GM19035 (cell line): Measurements from ENCODE around the gene GRPR.
A peak's percentile ranks its signal among the peaks of the same experiment; 100 is the strongest.
"Not testable (repeated sequence)": the region's sequence is repeated elsewhere in the genome, so short reads cannot be mapped to it uniquely, and the experiment has no call there.

Experiments used
- ATAC-seq: cut with Tn5 transposase; IDR thresholded peaks from one replicate; pipeline ENCODE4 v1.9.1; 2021; ENCODE audit not compliant: unreplicated experiment

GRPR gene

DNA sequence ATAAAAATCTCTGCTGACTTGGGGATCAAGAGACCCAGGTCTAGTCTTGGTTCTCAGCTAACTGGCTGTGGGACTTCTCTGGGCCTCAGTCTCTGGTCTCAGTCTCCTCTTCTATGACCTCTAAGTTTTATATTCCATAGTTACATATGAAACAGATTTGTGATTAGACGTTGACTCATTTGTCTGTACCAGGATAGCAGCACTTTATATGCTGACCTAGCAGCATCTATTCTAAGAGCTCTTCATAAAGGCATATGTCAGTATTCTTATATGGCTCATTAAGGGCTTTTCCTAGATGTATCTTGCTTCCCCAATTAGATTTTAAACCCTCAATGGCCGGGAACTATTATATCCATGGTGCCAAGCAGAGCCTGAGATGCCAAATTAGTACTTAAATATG lies 12.7 kb downstream of the GRPR start:
- ATAC-seq: no peak

DNA sequence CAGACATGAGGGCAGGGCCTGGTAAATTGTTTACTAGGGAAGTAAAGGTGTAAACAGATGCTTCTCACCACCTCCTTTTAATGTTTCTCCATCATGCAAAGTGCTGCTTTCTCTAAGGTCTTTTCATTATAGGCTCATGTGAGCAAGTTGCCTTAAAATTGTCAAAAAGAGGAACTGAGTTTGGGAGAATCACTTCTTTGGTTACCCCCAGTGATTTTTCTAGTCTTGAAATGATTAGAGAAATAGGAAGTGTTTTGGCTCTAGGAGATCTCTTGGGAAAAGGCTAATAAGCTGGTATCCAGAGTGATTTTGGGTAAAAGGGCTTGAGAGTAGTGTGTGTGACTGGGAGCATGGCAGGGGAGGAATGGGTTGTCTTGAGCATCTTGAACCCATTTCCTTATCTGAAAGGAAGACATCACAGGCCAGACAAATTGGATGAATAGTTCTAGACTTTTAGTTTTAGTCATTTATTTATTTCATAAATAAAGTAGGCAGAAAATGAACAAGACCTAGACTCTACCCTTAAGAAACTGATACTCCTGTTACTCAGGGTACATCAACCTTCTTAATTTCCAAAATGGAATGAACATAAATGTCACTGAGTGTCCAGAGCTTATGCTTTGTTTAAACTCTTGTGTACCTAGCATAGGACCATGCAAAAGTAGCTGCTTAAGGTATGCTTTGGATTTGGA lies 14.2 kb downstream of the GRPR start:
- ATAC-seq: peak; percentile 71

DNA sequence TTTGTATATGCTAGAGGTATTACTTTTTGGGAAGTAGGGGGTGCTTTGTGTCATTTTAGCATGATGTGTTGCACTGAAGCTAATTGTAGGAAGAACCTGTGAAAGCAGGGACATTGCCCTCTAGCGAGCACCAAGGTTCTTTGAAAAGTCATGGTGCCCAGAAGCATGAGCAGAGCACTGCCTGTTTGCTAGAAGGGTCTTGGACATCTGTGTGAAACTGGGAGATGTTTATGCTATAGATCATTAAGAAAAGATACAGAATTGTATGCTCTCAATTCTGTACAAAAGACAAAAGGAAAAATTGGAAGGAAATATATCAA lies 14.7 kb downstream of the GRPR start:
- ATAC-seq: peak; percentile 47

DNA sequence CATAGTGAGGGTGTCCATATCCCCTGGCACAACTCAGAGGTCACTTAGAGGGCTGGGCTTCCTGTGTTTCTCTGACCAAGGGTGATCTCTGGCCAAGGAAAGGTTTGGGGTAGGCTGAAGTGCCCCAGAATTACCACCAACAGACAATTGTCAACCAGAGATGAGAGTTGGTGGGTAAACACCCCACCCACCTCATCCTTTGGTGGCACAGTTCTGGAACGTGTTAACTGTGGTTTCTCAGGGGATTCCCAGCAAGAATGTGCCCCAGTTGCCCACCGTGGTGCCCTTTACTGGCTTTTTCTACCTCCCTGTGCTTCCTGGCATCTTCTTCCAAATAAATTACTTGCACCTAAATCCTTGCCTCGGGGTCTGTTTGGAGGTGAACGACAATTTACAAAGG lies 17.1 kb downstream of the GRPR start:
- no peak for ATAC-seq

DNA sequence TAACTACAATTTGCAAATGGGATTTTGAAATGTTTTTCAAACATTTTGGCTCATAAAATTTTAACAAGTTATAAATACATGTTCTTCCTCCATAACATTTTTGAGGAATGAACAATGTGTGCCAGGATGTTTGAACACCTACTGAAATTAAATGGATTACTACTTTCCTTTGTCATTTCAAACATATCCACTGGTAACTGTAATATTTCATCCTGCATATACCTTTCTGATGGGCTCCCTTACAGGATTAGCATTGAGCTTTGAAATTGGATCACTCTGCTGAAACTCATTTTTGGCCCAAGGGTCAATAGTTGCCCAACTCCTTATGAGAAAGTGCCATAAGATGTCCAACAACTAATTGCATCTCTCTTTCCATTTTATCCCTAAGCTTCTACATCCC lies 17.6 kb downstream of the GRPR start:
- ATAC-seq: no peak

DNA sequence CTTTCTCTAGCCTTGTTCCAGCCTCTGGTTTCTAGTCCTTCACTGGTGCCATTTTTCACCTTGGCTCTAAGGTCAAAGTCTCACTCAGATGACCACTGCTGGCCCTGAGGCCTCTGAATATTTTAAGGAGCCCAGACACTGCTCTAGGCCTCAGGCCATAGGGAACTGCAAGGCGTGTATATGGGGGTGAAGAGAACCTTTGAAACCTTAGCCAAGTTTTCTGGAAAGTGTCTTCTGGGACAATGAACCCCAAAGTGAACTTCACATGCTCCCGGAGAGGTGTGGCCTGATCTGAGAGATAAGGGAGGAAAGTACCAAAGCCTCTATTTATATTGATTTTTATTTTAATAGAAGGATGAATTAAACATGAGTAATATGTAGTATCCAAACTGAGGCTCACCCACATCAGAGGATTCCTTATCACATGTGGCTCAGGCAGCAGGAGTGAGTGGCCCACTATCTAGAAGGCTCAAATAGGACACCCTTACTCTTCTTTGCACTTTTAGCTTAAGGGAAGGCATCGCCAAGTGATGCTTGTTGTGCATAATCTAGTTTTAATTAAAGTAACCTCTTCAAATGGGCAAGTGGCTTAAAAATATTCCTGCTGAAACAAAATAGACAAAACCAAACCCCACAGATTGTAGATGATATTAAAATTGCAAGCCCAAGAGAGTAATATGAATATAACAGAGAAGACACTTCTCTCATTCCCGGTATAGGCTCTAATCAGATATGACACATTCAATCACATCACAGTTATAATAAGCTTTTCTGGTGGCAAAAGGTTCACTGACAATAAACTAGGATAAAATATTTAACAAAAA lies 18.3 kb downstream of the GRPR start:
- ATAC-seq: no peak

DNA sequence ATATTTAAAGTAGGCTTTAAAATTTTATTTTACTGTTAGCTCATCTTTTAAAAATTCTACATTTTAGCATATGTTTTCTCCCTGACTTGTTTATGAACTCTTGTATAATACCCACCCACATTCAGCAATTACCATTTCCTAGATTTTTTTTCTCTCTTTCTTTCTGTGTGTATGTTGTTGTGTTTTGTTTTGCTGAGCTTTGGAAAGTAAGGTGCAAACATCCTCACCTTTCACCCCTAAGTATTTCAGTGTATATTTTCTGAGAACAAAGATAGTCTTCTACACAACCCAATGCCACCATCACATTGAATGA lies 18.8 kb downstream of the GRPR start:
- ATAC-seq: no peak

DNA sequence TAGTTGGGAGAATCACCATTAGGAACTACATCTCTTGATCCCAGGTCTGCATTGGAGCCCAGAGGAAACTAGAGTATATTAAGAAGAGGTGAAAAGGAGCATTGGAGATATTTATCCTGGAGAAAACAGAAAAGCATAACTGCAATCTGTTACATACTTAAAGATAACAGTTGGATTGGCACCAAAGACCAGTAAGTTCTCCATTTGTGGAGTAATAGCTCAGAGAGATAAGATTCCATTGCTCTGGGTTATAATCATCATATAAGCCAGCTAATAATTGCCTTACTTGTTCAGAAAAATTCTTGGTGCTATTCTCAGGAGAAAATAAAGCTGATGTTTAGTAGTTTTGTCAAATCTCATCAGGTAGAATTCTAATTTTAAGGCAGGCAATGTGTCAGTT lies 20.6 kb downstream of the GRPR start:
- no peak for ATAC-seq

DNA sequence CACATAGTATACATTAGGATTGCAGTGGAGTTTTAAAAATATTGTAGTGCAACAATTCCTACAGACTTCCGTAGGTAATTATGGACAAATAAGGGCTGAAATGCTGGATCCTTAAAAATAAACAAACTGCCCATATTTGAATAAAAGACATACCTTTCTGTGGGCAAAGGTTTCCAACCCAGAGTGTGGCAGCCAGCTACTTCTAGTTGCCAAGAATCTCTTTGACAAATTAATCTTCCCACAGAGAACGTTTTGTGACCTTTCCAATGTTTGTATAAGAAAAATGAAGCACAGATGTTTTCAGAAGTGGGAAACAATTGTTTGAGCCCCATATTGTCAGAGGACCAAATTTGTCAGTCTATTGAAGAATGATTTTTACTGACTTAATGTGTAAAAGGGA lies 21.1 kb downstream of the GRPR start:
- no peak for ATAC-seq

DNA sequence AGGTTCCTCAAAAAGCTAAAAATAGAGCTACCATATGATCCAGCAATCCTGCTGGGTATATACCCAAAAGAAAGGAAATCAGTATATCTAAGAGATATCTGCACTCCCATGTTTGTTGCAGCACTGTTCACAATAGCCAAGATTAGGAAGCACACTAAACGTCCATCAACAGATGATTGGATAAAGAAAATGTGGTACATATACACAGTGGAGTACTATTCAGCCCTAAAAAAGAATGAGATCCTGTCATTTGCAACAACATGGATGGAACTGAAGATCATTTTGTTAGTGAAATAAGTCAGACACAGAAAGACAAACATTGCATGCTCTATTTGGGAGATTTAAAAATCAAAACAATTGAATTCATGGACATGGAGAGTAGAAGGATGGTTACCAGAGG lies 21.7 kb downstream of the GRPR start:
- not testable (repeated sequence) for ATAC-seq

DNA sequence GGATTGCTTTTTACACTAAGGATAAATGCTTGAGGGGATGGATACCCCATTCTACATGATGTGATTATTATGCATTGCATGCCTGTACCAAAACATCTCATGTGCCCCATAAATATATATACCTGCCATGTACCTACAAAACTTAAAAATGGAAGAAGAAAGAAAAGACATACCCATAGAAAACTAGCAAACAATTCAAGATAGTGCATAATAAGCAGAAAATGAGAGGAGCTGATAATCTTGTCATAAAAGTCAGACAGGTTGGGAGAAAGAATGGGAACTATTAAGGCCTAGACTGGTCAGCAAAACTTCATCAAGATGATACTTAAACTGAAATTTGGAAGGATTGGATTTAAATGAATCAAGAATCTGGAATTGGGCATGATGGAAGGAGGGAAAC lies 22.3 kb downstream of the GRPR start:
- no peak for ATAC-seq

DNA sequence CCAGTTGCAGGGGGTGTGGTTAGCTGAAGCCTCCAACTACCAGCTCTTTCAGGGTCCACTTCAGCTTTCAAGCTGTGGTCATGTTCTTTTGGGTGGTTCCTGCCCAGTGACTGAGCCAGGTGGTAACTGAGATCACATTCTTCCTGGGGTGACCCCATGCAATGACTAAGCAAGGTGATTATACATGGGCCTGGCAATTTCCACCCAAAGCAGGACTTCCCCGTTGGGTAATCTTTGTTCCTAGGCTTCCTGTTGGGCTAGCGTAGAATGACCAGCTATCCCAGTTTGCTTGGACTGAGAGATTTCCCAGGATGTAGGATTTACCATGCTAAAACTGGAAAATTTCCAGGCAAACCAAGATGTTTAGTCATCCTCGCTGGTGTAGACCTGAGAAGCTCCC lies 25.5 kb downstream of the GRPR start:
- ATAC-seq: no peak

DNA sequence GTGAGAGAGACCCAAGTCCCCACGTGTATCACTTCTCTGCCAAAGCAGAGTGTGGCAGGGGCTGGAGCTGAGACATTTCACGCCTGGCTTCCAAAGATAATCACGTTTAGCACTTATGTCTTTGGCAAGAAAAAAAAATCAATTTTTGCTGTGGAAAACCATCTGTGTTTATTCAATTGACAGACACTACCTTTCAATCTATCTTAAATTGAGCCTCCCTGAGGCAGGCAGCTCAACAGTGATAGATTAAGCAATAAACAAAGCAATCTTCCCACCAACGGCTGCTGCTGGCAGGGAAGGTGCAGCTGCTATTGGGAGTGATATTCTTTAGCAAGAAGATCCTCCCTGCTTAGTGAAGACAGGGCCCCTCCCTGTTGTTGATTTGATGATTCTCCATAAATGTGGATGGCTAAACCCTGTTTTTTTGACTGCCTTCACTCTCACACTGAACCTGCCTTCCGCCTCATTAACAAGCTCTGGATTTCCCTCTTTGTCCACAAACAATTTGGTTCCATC lies 32.3 kb downstream of the GRPR start:
- no peak for ATAC-seq

DNA sequence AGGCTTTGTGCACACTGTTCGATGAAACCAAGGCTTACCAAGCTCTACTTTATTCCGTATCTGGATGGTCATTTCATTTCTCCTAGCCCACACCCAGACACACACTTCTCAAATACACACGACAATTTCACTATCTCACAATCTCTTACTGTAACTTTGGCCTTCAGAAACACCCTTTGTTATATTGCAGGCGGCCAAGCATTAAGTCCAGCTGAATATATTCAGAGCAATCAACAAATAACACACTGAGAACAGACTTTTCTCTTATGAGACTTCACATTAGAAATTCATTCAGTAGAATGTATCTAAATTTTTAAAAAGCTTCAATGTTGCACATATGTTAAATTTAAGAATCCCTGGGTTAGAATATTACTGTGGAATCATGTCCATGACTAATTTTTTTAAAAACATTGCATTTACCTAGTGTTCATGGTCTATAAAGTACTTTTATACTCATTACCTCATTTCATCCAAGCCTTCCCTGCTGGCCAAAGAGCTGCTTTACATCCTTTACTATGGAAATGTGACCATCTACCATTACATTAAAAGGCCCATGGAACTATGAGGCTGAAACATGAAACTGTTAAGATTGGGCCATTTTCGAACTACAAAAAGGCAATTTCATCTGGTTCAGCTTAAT lies 33.4 kb downstream of the GRPR start:
- ATAC-seq: no peak

DNA sequence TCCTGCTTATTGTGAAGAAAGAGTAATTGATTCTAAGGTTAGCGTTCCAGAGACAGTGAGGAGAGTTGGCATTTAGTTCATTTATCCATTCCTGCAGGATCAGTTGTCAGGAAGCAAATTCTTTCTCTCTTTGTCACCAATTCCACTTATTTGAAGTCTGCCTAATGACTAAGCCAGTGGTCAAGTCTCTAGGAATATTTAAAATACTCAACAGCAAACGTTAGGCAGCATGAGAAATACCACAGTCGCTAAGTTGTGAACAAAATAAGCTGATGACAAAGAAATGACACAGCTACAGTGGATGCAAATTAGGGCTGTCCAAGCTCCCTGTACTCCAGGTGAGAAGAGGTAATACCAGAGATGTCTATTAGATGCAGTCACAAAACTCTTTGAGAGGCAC lies 37.4 kb downstream of the GRPR start:
- ATAC-seq: no peak

DNA sequence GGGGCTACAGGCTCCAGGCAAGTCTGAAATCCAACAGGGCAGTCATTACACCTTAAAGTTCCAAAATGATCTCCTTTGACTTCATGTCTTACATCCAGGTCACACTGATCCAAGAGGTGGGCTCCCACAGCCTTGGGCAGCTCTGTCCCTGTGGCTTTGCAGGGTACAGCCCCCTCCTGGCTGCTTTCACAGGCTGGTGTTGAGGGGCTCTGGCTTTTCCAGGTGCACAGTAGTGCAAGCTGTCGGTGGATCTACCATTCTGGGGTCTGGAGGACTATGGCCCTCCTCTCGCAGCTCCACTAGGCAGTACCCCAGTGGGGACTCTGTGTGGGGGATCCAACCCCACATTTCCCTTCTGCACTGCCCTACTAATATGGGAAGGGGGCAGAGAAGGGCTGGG lies 37.8 kb downstream of the GRPR start:
- not testable (repeated sequence) for ATAC-seq

DNA sequence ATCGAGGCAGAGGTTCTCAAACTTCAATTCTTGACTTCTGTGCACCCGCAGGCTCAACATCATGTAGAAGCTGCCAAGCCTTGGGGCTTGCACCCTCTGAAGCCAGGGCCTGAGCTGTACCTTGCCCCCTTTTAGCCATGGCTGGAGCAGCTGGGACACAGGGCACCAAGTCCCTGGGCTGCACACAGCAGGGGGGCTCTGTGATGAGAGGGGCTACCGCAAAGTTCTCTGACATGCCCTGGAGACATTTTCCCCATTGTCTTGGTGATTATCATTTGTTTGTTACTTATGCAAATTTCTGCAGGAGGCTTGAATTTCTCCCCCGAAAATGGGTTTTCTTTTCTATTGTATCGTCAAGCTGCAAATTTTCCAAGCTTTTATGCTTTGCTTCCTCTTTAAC lies 39.0 kb downstream of the GRPR start:
- ATAC-seq: no peak

DNA sequence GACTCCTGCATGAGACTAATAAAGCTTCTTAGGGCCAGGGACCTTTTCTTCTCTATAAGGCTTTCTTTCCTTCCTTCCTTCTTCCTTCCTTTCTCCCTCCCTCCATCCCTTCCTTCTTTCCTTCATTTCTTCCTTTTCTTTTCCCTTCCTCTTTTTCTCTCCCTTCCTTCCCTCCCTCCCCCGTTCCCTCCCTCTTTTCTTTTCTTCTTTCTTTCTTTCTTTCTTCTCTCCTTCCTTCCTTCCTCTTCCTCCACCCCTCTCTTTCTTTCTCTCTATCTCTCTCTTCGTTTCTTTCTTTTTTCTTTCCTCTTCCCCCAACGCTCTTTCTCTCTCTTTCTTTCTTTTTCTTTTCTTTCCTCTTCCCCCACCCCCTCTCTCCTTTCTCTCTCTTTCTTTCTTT lies 41.4 kb downstream of the GRPR start:
- no peak for ATAC-seq

DNA sequence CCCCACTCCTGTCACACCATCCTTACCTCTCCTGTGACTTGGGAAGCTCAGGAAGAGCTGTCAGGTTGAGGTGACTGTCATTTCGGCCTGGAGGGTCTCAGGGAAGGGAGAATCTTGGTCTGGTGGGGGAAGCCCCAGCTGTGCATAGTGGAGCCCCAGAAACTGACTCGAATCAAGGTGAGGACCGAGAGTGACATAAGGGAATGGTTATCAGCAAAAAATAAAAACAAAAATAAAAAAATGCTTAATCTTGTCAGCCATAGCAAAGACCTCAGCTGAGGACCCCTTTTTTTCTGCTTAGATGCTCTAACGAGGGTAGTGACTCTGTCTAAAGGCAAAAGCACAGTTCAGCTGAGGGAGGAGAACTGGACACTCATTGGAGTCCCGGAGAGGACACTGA lies 43.8 kb downstream of the GRPR start, which contains the start of gene MAGEB17:
MAGEB17 (plus strand) TSS at position 301 of the 400 bp plus-strand sequence. CDS start 2,902 bp downstream, outside the sequence.
- no peak for ATAC-seq

DNA sequence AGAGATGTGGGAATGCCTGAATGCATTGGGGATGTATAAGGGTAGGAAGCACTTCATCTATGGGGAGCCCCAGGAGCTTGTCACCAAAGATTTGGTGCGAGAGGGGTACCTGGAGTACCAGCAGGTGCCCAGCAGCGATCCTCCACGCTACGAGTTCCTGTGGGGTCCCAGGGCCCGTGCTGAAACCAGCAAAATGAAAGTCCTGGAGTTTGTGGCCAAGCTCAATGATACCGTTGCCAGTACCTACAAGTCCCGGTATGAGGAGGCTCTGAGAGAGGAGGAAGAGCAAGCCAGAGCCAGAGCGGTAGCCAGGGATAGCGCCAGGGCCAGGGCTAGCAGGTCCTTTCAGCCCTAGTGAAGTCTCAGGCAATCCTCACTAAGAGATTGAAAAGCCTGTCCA lies 47.7 kb downstream of the GRPR start:
- ATAC-seq: no peak

DNA sequence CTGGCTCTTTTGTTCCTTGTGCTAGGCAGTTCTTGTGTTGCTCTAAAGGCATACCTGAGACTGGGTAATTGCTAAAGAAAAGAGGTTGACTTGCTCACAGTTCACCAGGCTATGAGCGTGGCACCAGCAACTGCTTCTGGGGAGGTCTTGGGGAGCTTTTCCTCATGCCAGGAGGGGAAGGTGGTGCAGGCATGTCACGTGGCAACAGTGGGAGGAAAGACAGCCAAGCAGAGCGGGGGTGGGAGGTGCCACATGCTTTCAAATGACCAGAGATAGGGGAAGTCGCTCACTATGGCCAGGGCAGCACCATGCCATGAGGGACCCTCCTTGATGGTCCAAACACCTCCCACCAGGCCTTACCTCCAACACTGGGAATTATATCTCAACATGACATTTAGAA lies 48.6 kb downstream of the GRPR start:
- ATAC-seq: no peak

DNA sequence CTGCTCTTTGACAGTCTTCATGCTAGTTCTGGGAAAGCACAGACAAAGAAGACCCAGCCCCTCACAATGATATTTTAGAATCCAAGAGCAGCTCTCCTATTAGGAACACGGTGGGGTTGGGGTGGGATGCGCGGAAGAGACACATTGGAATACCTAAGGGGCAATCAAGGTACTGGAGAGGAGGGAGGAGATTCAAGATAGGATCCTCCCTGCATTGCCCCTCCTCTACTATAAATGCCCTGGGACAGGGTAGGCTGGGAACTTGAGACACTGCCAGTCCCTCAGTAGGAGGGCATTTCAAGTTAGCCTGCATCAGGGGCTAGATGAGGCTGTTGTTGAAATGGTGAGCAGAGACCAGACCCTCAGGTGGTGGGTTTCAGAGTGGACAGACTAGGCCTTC lies 49.0 kb downstream of the GRPR start:
- ATAC-seq: no peak
